K562 (cell line): ENCODE results near the gene BIN1.

Experiments
- CAMTA2 ChIP-seq: fragments of 250-450 bp; sonication (Bioruptor Pico); conservative IDR thresholded peaks from 2 replicates; pipeline ENCODE4 v1.5.1; 2022
- CBX8 ChIP-seq: fragments of 200-600 bp; sonication (generic); IDR thresholded peaks from 2 replicates; pipeline ENCODE4 v1.6.1; 2012; ENCODE audit warnings: borderline replicate concordance, mixed run types, low read depth, mild to moderate bottlenecking, moderate library complexity, mixed read lengths, low read length, control low read depth, inconsistent platforms; ENCODE audit not compliant: poor library complexity, severe bottlenecking; ENCODE audit errors: extremely low read depth
- MAZ ChIP-seq, 2 experiments: fragments of 450-650 bp in 1 of 2; sonication (generic) in 1 of 2; formaldehyde crosslinking; IDR thresholded peaks in 1 of 2; conservative IDR thresholded peaks in 1 of 2; 2 replicates each; pipeline versions ENCODE4 v1.4.0 to v1.5.0; 2020; ENCODE audit warnings: mild to moderate bottlenecking in 1 of 2, missing genetic modification reagents in 1 of 2

DNA sequence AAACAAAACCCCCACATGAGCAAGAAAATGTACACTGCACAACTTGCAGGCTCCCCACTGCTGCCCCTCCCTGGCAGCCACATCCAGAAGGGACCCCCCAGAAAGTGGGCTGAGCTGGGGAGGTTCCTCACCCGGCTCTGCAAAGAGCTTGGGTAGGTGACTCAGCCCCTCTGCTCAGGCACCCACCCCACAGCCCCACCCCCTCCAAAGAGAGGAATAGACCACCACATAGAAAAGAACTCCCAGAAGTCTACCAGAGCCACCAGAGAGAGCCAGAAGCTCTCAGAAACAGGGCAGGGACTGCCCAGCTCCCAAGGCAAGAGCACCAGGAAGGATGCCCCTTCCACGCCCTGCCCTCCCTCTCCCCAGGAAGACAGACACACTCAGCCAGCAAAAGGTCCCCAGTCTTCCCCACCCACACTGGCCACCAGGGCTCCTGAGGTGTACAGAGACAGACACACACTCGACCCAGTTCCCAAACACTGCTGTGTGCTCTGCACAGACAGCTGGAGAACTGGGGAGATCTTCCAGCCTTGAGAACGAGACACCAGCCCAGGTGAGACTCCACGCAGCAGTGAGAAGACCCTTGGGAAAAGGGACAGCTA is 28.2 kb downstream of the BIN1 start:
- TF ChIP-seq MAZ (CRISPR knock-in tag; conservative IDR thresholded peaks at IDR 0.05 in 1 of 2, IDR thresholded peaks at IDR 0.05 in 1 of 2) (no peak), CAMTA2 (no peak), CBX8 (no peak)
